ENCODE measurements around the gene NCS1. TPM values are rescaled to one million over a fixed set of nuclear protein-coding genes. Genes with fewer than 3 reads are reported as not detected.
A peak's percentile ranks its signal among the peaks of the same experiment; 100 is the strongest.

The NCS1 gene
- total and polyA plus RNA-seq, 2 experiments from 2014 or later: 4.7 to 33.0 TPM

DNA sequence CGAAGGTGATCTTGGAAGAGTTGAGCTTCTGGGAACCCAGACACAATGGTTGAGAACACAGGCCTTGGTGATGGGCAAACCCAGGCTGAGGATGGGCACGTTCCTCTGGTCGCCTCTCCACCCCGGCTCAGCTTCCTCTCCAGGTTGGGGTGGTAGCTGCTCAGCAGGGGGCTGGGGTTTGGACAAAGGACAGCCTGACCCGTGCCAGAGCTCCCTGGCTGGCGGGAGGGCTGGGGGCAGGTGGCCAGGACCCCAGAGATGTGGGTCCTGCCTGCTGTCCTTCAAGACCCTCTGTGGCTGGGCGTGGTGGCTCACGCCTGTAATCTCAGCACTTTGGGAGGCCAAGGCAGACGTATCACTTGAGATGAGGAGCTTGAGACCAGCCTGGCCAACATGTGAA, 25.2 kb downstream of the NCS1 start:
- peaks cover 88% of the 10 kb centered on the region for H3K79me2 ChIP-seq (ENCODE audit: insufficient read depth)
- H3K9me2 ChIP-seq (ENCODE audit: insufficient read depth): no peaks in the 10 kb centered on the region
- H3K4me3 ChIP-seq: no peak overlapping the region
- no peak for TF ChIP-seq EZH2 (IDR thresholded peaks at IDR 0.05; ENCODE audit: insufficient read depth, poor library complexity, severe bottlenecking)
- no peak for TF ChIP-seq EZH2phosphoT487 (IDR thresholded peaks at IDR 0.05; ENCODE audit: insufficient read depth, low read depth)
- peaks cover 8% of the 10 kb centered on the region; the same call in 1 of the 2 replicates for H4K20me1 ChIP-seq (ENCODE audit: insufficient read depth)
- in situ Hi-C loops (cut with MboI): no loop called here
- DNase-seq: no peak
- H3K9me3 ChIP-seq (ENCODE audit: low read depth): no peaks in the 10 kb centered on the region
- peaks cover 7% of the 10 kb centered on the region; the same call in 1 of the 2 replicates for H3K4me1 ChIP-seq (ENCODE audit: insufficient read depth)
- no peak overlapping the region for H3K4me2 ChIP-seq (ENCODE audit: unreplicated experiment)
- H2AFZ ChIP-seq: no peak overlapping the region
- H3F3A ChIP-seq (ENCODE audit: insufficient read depth): no peaks in the 10 kb centered on the region
- H3K27me3 ChIP-seq (replicated peaks; ENCODE audit: insufficient read depth): no peaks in the 10 kb centered on the region
- no peak overlapping the region for H3K27ac ChIP-seq
- no peaks in the 10 kb centered on the region for H3K36me3 ChIP-seq (ENCODE audit: low read depth)
- WGBS, 2 experiments (ENCODE audit: low coverage in 1 of 2, low lambda C conversion rate in 2 of 2, missing lambda C conversion rate in 2 of 2): 95% methylated on average over 8 to 9 of the region's 9 CpGs
- H3K9ac ChIP-seq: no peak overlapping the region

DNA sequence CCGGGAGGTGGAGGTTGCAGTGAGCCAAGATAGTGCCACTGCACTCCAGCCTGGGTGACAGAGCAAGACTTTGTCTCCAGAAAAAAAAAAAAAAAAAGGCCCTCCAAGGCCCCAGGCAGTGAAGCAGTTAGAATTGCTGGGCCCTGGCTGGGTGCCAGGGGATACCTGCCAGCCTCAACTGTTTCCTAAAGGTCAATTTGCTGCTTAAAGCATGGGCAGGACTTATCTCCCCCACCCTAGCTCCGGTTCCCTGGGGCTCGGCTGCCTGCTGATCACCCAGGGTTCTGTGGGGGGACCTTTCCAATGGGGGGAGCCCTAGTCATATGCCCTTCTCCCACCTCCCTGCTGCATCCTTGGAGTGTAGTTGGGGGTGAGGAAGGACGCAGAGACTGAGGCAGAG, 25.7 kb downstream of the NCS1 start:
- H2AFZ ChIP-seq: no peak overlapping the region
- H3F3A ChIP-seq (ENCODE audit: insufficient read depth): no peaks in the 10 kb centered on the region
- H3K27me3 ChIP-seq (replicated peaks; ENCODE audit: insufficient read depth): no peaks in the 10 kb centered on the region
- WGBS, 2 experiments (ENCODE audit: low coverage in 1 of 2, low lambda C conversion rate in 2 of 2, missing lambda C conversion rate in 2 of 2): 83 to 86% methylated on average over 4 of the region's 4 CpGs
- no peak for TF ChIP-seq EZH2phosphoT487 (IDR thresholded peaks at IDR 0.05; ENCODE audit: insufficient read depth, low read depth)
- no peak for TF ChIP-seq EZH2 (IDR thresholded peaks at IDR 0.05; ENCODE audit: insufficient read depth, poor library complexity, severe bottlenecking)
- H3K9me3 ChIP-seq (ENCODE audit: low read depth): no peaks in the 10 kb centered on the region
- no peak for DNase-seq
- no peak overlapping the region for H3K4me3 ChIP-seq
- H3K9me2 ChIP-seq (ENCODE audit: insufficient read depth): no peaks in the 10 kb centered on the region
- H3K9ac ChIP-seq: no peak overlapping the region
- H3K4me2 ChIP-seq (ENCODE audit: unreplicated experiment): no peak overlapping the region
- H3K27ac ChIP-seq: no peak overlapping the region
- H4K20me1 ChIP-seq (ENCODE audit: insufficient read depth): peaks cover 8% of the 10 kb centered on the region; the same call in 1 of the 2 replicates
- no peaks in the 10 kb centered on the region for H3K36me3 ChIP-seq (ENCODE audit: low read depth)
- in situ Hi-C loops (cut with MboI): no loop called here
- H3K4me1 ChIP-seq (ENCODE audit: insufficient read depth): peaks cover 7% of the 10 kb centered on the region; the same call in 1 of the 2 replicates
- peaks cover 83% of the 10 kb centered on the region for H3K79me2 ChIP-seq (ENCODE audit: insufficient read depth)

DNA sequence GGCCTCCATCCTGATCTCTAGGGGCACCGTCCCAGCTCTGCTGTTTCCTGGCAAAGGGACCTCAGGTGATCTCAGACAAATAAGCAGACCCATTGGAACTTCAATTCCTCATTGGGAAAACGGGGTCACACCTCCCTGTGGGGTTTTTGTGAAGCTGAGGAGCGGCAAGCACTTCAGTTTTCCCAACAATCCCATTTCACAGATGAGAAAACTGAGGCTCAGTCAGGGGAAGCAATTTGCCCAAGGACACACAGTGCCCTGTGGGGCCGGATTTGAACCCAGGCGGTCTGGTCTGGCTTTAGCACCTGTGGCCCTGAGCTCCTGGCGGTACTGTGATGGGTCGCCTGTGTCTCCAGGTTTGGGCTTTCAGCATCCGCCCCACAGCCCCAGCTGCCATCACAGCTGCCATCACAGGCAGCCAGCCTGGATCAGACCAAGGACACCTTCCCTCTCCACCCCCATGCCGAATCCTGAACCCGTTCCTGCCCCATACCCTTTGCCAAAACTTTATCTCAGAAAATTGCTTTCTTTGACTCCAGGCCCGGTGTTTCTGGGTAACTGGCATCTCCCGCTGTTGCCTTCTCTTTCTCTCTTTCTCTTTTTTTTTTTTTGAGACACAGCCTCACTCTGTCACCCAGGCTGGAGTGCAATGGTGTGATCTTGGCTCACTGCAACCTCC, 26.4 kb downstream of the NCS1 start:
- no peak overlapping the region for H3K27ac ChIP-seq
- DNase-seq: no peak
- no peaks in the 10 kb centered on the region for H3K36me3 ChIP-seq (ENCODE audit: low read depth)
- no peak overlapping the region for H3K9ac ChIP-seq
- H3K4me3 ChIP-seq: no peak overlapping the region
- no peaks in the 10 kb centered on the region for H3K27me3 ChIP-seq (replicated peaks; ENCODE audit: insufficient read depth)
- H3K4me2 ChIP-seq (ENCODE audit: unreplicated experiment): no peak overlapping the region
- H3K9me2 ChIP-seq (ENCODE audit: insufficient read depth): no peaks in the 10 kb centered on the region
- no peaks in the 10 kb centered on the region for H3K9me3 ChIP-seq (ENCODE audit: low read depth)
- no peak overlapping the region for H2AFZ ChIP-seq
- peaks cover 7% of the 10 kb centered on the region; the same call in 1 of the 2 replicates for H3K4me1 ChIP-seq (ENCODE audit: insufficient read depth)
- in situ Hi-C loops (cut with MboI): no loop called here
- no peaks in the 10 kb centered on the region for H3F3A ChIP-seq (ENCODE audit: insufficient read depth)
- peaks cover 75% of the 10 kb centered on the region for H3K79me2 ChIP-seq (ENCODE audit: insufficient read depth)
- peaks cover 8% of the 10 kb centered on the region; the same call in 1 of the 2 replicates for H4K20me1 ChIP-seq (ENCODE audit: insufficient read depth)
- TF ChIP-seq EZH2phosphoT487 (IDR thresholded peaks at IDR 0.05; ENCODE audit: insufficient read depth, low read depth): no peak
- no peak for TF ChIP-seq EZH2 (IDR thresholded peaks at IDR 0.05; ENCODE audit: insufficient read depth, poor library complexity, severe bottlenecking)
- WGBS, 2 experiments (ENCODE audit: low coverage in 1 of 2, low lambda C conversion rate in 2 of 2, missing lambda C conversion rate in 2 of 2): 78 to 80% methylated on average over 12 of the region's 12 CpGs

DNA sequence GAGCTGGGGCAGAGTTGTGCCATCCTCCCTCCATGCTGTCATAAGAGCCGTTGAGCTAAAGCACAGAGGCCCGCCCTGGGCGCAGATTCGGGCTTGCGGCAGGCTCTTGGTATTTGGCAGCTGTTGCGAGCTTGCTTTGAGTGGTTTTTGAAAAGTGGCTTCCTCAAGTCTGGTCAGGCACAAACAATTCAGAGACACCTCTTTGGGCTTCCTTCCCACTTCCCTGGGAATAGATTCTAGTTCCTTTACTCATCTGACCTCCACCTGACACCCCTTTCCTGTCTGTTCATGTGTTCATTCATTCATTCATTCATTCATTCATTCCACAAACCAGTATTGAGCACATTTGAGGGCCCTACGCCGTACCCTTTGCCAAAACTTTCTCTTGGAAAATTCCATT, 27.4 kb downstream of the NCS1 start:
- H2AFZ ChIP-seq: no peak overlapping the region
- H3K9me2 ChIP-seq (ENCODE audit: insufficient read depth): no peaks in the 10 kb centered on the region
- TF ChIP-seq EZH2phosphoT487 (IDR thresholded peaks at IDR 0.05; ENCODE audit: insufficient read depth, low read depth): no peak
- no peak for TF ChIP-seq EZH2 (IDR thresholded peaks at IDR 0.05; ENCODE audit: insufficient read depth, poor library complexity, severe bottlenecking)
- H3K36me3 ChIP-seq (ENCODE audit: low read depth): no peaks in the 10 kb centered on the region
- H3K27ac ChIP-seq: no peak overlapping the region
- no peaks in the 10 kb centered on the region for H3F3A ChIP-seq (ENCODE audit: insufficient read depth)
- DNase-seq: peak; percentile 44
- H3K27me3 ChIP-seq (replicated peaks; ENCODE audit: insufficient read depth): no peaks in the 10 kb centered on the region
- peaks cover 66% of the 10 kb centered on the region for H3K79me2 ChIP-seq (ENCODE audit: insufficient read depth)
- peaks cover 8% of the 10 kb centered on the region; the same call in 1 of the 2 replicates for H4K20me1 ChIP-seq (ENCODE audit: insufficient read depth)
- H3K4me1 ChIP-seq (ENCODE audit: insufficient read depth): peaks cover 7% of the 10 kb centered on the region; the same call in 1 of the 2 replicates
- 94 to 96% methylated on average over 8 of the region's 8 CpGs for WGBS, 2 experiments (ENCODE audit: low coverage in 1 of 2, low lambda C conversion rate in 2 of 2, missing lambda C conversion rate in 2 of 2)
- no peak overlapping the region for H3K4me3 ChIP-seq
- no peak overlapping the region for H3K4me2 ChIP-seq (ENCODE audit: unreplicated experiment)
- no peaks in the 10 kb centered on the region for H3K9me3 ChIP-seq (ENCODE audit: low read depth)
- H3K9ac ChIP-seq: no peak overlapping the region
- in situ Hi-C loops (cut with MboI): no loop called here
